Tibial artery (tissue), 4 donors: Measurements from ENCODE around the gene MTMR3.
"Not testable (repeated sequence)": the region's sequence is repeated elsewhere in the genome, so short reads cannot be mapped to it uniquely, and the experiment has no call there.

Experiments
- DNase-seq, 2 donors: peaks; one replicate each; pipeline ENCODE4 v3.0.0-alpha.2; 2019
- H3K27ac ChIP-seq, 2 donors: fragments of 200-600 bp; sonication (generic) in 1 of 2; 1 replicate in 1 of 2; 2 replicates in 1 of 2; pipeline ENCODE4 v1.5.1; 2018 to 2019; ENCODE audit warnings: mild to moderate bottlenecking in 1 of 2
- H3K27me3 ChIP-seq, 2 donors: fragments of 200-600 bp; sonication (generic) in 1 of 2; one replicate each; pipeline versions ENCODE4 v1.5.1 to v1.6.0; 2016 to 2019
- H3K36me3 ChIP-seq, 3 donors: fragments of 200-600 bp; sonication (generic) in 2 of 3; one replicate each; pipeline ENCODE4 v1.5.1; 2016 to 2019; ENCODE audit warnings: mild to moderate bottlenecking in 2 of 3
- H3K4me1 ChIP-seq, 4 donors: fragments of 200-600 bp; sonication (generic) in 2 of 4; 1 replicate in 3 of 4; 2 replicates in 1 of 4; pipeline ENCODE4 v1.5.1; 2016 to 2019
- H3K4me3 ChIP-seq, 2 donors: fragments of 200-600 bp; sonication (generic) in 1 of 2; 1 replicate in 1 of 2; 2 replicates in 1 of 2; pipeline ENCODE4 v1.5.1; 2018 to 2019; ENCODE audit warnings: mild to moderate bottlenecking in 2 of 2
- H3K9me3 ChIP-seq, 3 donors: fragments of 200-600 bp; sonication (generic) in 1 of 3; one replicate each; pipeline ENCODE4 v1.5.1; 2016 to 2019
- CTCF ChIP-seq, 2 experiments: fragments of 200-600 bp in 1 of 2; fragments of 450-650 bp in 1 of 2; IDR thresholded peaks; one replicate each; pipeline ENCODE4 v1.5.1; 2017 to 2019; ENCODE audit warnings: antibody characterized with exemption in 2 of 2, mild to moderate bottlenecking in 1 of 2, moderate library complexity in 1 of 2
- intact Hi-C: fragments of 100-400 bp; cut with DNase I; formaldehyde crosslinking; loops from one replicate; pipeline ENCODE4 v1.15.0; 2023; ENCODE audit warnings: low total_unique reads

The MTMR3 gene

GRCh38 chr22:29883045-29883774, at the start of gene MTMR3:
Gene MTMR3 (plus strand): TSS chr22:29883174. CDS start chr22:29971060, 87,886 bp downstream.
- Histone ChIP-seq H3K9me3 (no peaks in the 10 kb centered on the region), H3K4me3 (peak within 1 kb of the TSS; percentile 65 to 96), H3K4me1 (peaks cover 0 to 44% (median 19%) of the 10 kb centered on the region in 4 donors), H3K27ac (peak within 1 kb of the TSS; percentile 87 to 97), H3K27me3 (no peaks in the 10 kb centered on the region), H3K36me3 (no peaks in the 10 kb centered on the region)
- intact Hi-C loops = loop anchor here (10.0 kb wide), 1 partner anchor 122 kb away; no protein-coding TSS in a partner anchor
- peak; percentile 43 to 48 for TF ChIP-seq CTCF (IDR thresholded peaks at IDR 0.05)
- DNase-seq = peak; percentile 92 to 95

GRCh38 chr22:29833392-29833965, 49.5 kb upstream of the MTMR3 start:
- intact Hi-C loops = loop anchor here (10.0 kb wide), 1 partner anchor 171 kb away; no protein-coding TSS in a partner anchor
- TF ChIP-seq CTCF (IDR thresholded peaks at IDR 0.05) = no peak

GRCh38 chr22:29834046-29834445, 48.9 kb upstream of the MTMR3 start:
- Histone ChIP-seq H3K4me3 (no peak overlapping the region), H3K27me3 (no peaks in the 10 kb centered on the region), H3K27ac (no peak overlapping the region), H3K4me1 (peaks cover 0 to 22% (median 11%) of the 10 kb centered on the region in 4 donors), H3K36me3 (peaks cover 12 to 57% (median 45%) of the 10 kb centered on the region in 3 donors), H3K9me3 (no peaks in the 10 kb centered on the region)
- DNase-seq = no peak
- intact Hi-C loops = loop anchor here (10.0 kb wide), 1 partner anchor 171 kb away; no protein-coding TSS in a partner anchor
- no peak for TF ChIP-seq CTCF (IDR thresholded peaks at IDR 0.05)

More at GRCh38 chr22:29833392-29833965, 49.5 kb upstream of the MTMR3 start:
- H3K9me3 ChIP-seq = no peaks in the 10 kb centered on the region
- H3K36me3 ChIP-seq = peaks cover 12 to 63% (median 51%) of the 10 kb centered on the region in 3 donors
- H3K4me3 ChIP-seq = no peak overlapping the region
- H3K4me1 ChIP-seq = peaks cover 0 to 17% (median 9%) of the 10 kb centered on the region in 4 donors
- no peaks in the 10 kb centered on the region for H3K27me3 ChIP-seq
- DNase-seq = no peak
- no peak overlapping the region for H3K27ac ChIP-seq

GRCh38 chr22:29836791-29837370, 46.1 kb upstream of the MTMR3 start:
- peaks cover 0 to 22% (median 11%) of the 10 kb centered on the region in 4 donors for H3K4me1 ChIP-seq
- not testable (repeated sequence) for H3K27me3 ChIP-seq, H3K9me3 ChIP-seq, H3K27ac ChIP-seq, DNase-seq
- intact Hi-C loops = loop anchor here (5.0 to 10.0 kb wide), 2 partner anchors 70 to 168 kb away; partner anchors contain the start of genes UQCR10 and ZMAT5
- H3K36me3 ChIP-seq = peaks cover 0 to 29% (median 19%) of the 10 kb centered on the region in 3 donors
- H3K4me3 ChIP-seq = peak overlapping the region; percentile 89 to 99

GRCh38 chr22:29837741-29838598, 45.0 kb upstream of the MTMR3 start, which contains the start of gene ASCC2:
Gene ASCC2 (minus strand): TSS chr22:29838274. CDS start chr22:29832325, 5,949 bp downstream.
- peak; percentile 25 to 28 for TF ChIP-seq CTCF (IDR thresholded peaks at IDR 0.05)
- H3K4me3 ChIP-seq = peak within 1 kb of the TSS; percentile 89 to 99
- H3K9me3 ChIP-seq = no peaks in the 10 kb centered on the region
- no peaks in the 10 kb centered on the region for H3K27me3 ChIP-seq
- H3K27ac ChIP-seq = peak within 1 kb of the TSS; percentile 66 to 83
- peaks cover 0 to 21% (median 14%) of the 10 kb centered on the region in 3 donors for H3K36me3 ChIP-seq
- DNase-seq = peak; percentile 99
- peaks cover 0 to 22% (median 11%) of the 10 kb centered on the region in 4 donors for H3K4me1 ChIP-seq
- intact Hi-C loops = loop anchor here (5.0 to 10.0 kb wide), 2 partner anchors 71 to 167 kb away; partner anchors contain the start of genes UQCR10 and ZMAT5
